Small intestine (tissue), 7 donors: Measurements from ENCODE around the gene C3orf20. TPM values are rescaled to one million over a fixed set of nuclear protein-coding genes. Genes with fewer than 3 reads are reported as not detected.

Source experiments
- DNase-seq, 2 donors: peaks; one replicate each; pipeline versions ENCODE4 v3.0.0 to v3.0.0-alpha.2; 2013
- FAIRE-seq: peaks from 2 replicates; lab custom pipeline; 2012; peaks lifted over from hg19 to GRCh38; lab: Jason Lieb, UNC
- H3K27ac ChIP-seq, 3 donors: one replicate each; pipeline ENCODE4 v1.5.1; 2013; ENCODE audit warnings: low read length in 2 of 3, mild to moderate bottlenecking in 2 of 3, control low read depth in 1 of 3, inconsistent platforms in 1 of 3, low read depth in 1 of 3, moderate library complexity in 1 of 3
- H3K27me3 ChIP-seq, 3 donors: one replicate each; pipeline ENCODE4 v1.6.1; 2013; ENCODE audit warnings: low read length in 3 of 3, inconsistent platforms in 1 of 3; ENCODE audit not compliant: control insufficient read depth in 3 of 3, insufficient read depth in 3 of 3
- H3K36me3 ChIP-seq, 3 donors: one replicate each; pipeline ENCODE4 v1.6.1; 2013; ENCODE audit warnings: low read length in 3 of 3, inconsistent platforms in 1 of 3, low read depth in 1 of 3, mild to moderate bottlenecking in 1 of 3, moderate library complexity in 1 of 3; ENCODE audit not compliant: control insufficient read depth in 3 of 3, insufficient read depth in 2 of 3
- H3K4me1 ChIP-seq, 3 donors: one replicate each; pipeline ENCODE4 v1.6.1; 2013; ENCODE audit warnings: low read length in 2 of 3, inconsistent platforms in 1 of 3, low read depth in 1 of 3, mild to moderate bottlenecking in 1 of 3, moderate library complexity in 1 of 3; ENCODE audit not compliant: control insufficient read depth in 3 of 3, insufficient read depth in 2 of 3
- H3K4me3 ChIP-seq, 3 donors: one replicate each; pipeline ENCODE4 v1.5.1; 2013; ENCODE audit warnings: low read length in 3 of 3, control low read depth in 1 of 3, inconsistent platforms in 1 of 3, low read depth in 1 of 3, mild to moderate bottlenecking in 1 of 3, moderate library complexity in 1 of 3
- H3K9me3 ChIP-seq, 2 donors: one replicate each; pipeline ENCODE4 v1.6.1; 2013; ENCODE audit warnings: low read depth in 1 of 2, low read length in 1 of 2; ENCODE audit not compliant: control insufficient read depth in 2 of 2, insufficient read depth in 1 of 2
- WGBS, 3 donors: extraction: QIAGEN DNeasy Blood & Tissue Kit; methylation state at CpG; one replicate each; pipeline ENCODE4 v1.1.7; 2013; 5-methylcytosine and 5-hydroxymethylcytosine counted together
- polyA plus RNA-seq, 4 donors: library from polyadenylated mRNA; stranded (reverse) in 3 of 4; unstranded in 1 of 4; fragments of 200-250 nt in 3 of 4; fragments of 120-200 nt in 1 of 4; gene quantifications; one replicate each; pipeline versions ENCODE4 v1.2.1 to v1.2.3, GENCODE V29; 2013
- donor health status: healthy with polysubstance abuse.
- donor health status: control.
- donor health status: control.
- donor health status: Bipolar disorder and iron deficiency.
- donor health status: healthy.

The C3orf20 gene
- polyA plus RNA-seq, 4 donors, result 0.01 to 0.07 TPM; not detected in 2

DNA sequence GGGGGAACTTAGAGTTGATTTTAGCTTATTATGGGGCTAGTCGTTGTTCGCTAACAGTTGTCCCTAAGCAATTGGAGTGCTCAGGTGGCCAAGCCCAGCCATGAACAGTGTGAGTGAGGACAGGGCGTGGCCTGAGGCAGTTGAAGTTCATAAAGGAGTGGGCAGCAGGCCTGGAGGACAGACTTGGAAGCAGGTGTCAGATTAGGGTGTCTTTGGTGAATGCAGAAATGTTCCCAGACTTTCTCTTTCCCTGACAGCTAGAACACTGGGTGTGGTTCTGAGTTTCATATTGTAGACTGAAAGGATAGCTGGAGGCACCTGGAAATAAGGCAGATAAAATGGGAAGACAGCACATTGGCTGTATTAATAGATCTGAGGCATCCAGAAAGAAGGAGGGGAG, 84.0 kb downstream of the C3orf20 start:
- no peaks in the 10 kb centered on the region for H3K4me1 ChIP-seq
- H3K27ac ChIP-seq, result no peak overlapping the region
- DNase-seq, result peak in 1 of 2 donors; percentile 29
- no peaks in the 10 kb centered on the region for H3K27me3 ChIP-seq
- no peaks in the 10 kb centered on the region for H3K9me3 ChIP-seq
- WGBS, 3 donors, result 45 to 77% (median 47%) methylated on average over 3 of the region's 3 CpGs
- FAIRE-seq, result no peak
- H3K4me3 ChIP-seq, result no peak overlapping the region
- no peaks in the 10 kb centered on the region for H3K36me3 ChIP-seq

GRCh38 chr3:14760185-14760584, 85.2 kb downstream of the C3orf20 start:
- no peaks in the 10 kb centered on the region for H3K9me3 ChIP-seq
- no peak overlapping the region for H3K27ac ChIP-seq
- no peaks in the 10 kb centered on the region for H3K4me1 ChIP-seq
- H3K27me3 ChIP-seq, result no peaks in the 10 kb centered on the region
- no peaks in the 10 kb centered on the region for H3K36me3 ChIP-seq
- DNase-seq, result no peak
- no peak for FAIRE-seq
- no peak overlapping the region for H3K4me3 ChIP-seq

DNA sequence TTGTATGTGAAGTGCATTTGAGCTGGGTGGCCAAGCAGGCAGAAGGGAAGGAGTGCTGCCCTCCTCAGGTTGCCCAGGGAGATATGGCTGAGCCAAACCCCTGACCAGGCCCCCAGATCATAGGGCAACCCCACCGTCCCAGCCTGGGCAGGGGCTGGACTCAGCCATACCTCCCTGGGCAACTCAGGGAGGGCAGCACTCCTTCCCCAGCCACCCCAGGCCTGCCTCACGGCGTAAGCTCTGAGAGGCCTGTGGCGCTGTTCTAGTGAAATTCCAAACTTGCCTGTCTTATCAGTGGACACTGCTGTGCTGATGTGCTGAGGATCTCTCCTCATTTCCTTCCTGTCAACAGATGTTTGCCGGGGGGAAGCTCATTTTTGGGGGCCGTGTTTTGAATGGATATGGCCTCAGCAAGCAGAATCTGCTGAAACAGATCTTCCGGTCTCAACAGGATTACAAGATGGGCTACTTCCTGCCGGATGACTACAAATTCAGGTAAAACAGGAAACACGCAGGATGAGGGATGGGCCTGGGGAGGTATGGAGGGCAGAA, 86.3 kb downstream of the C3orf20 start:
- Histone ChIP-seq H3K27ac (no peak overlapping the region), H3K27me3 (no peaks in the 10 kb centered on the region), H3K4me1 (no peaks in the 10 kb centered on the region), H3K9me3 (no peaks in the 10 kb centered on the region), H3K36me3 (no peaks in the 10 kb centered on the region), H3K4me3 (no peak overlapping the region)
- 67 to 83% (median 79%) methylated on average over 8 to 9 of the region's 9 CpGs for WGBS, 3 donors
- no peak for DNase-seq
- no peak for FAIRE-seq

- no peaks in the 10 kb centered on the region for H3K27me3 ChIP-seq
- WGBS, 3 donors, result 90 to 97% (median 96%) methylated on average over 2 of the region's 2 CpGs
- no peaks in the 10 kb centered on the region for H3K9me3 ChIP-seq
- no peaks in the 10 kb centered on the region for H3K4me1 ChIP-seq
- no peak overlapping the region for H3K4me3 ChIP-seq
- H3K36me3 ChIP-seq, result no peaks in the 10 kb centered on the region
- H3K27ac ChIP-seq, result no peak overlapping the region
- DNase-seq (no peak), FAIRE-seq (no peak)
These were observed 86.9 kb downstream of the C3orf20 start for GRCh38 chr3:14761866-14762265.

DNA sequence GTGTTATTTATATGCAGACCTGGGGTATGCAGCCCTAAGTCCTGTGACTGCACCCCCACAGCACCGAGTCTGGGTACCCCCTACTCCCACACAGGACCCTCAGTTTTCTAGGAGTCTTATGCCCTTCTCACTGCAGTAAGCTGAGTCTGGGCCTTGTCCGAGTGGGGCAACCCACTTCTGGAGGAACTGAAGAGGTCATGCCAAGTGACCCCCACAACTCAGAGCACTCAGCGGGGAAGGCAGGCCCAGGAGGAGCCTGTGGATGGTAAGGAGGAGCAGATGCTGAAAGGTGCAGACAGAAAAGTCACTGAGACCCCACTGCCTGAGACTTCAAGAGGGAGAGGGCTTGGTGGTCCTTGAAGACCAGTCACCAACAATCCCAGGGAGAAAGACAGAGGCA, 87.8 kb downstream of the C3orf20 start:
- no peaks in the 10 kb centered on the region for H3K27me3 ChIP-seq
- DNase-seq (no peak), FAIRE-seq (no peak)
- H3K9me3 ChIP-seq, result no peaks in the 10 kb centered on the region
- H3K36me3 ChIP-seq, result no peaks in the 10 kb centered on the region
- no peaks in the 10 kb centered on the region for H3K4me1 ChIP-seq
- H3K27ac ChIP-seq, result no peak overlapping the region
- WGBS, 3 donors, result 86 to 97% (median 97%) methylated on average over 3 of the region's 3 CpGs
- no peak overlapping the region for H3K4me3 ChIP-seq

DNA sequence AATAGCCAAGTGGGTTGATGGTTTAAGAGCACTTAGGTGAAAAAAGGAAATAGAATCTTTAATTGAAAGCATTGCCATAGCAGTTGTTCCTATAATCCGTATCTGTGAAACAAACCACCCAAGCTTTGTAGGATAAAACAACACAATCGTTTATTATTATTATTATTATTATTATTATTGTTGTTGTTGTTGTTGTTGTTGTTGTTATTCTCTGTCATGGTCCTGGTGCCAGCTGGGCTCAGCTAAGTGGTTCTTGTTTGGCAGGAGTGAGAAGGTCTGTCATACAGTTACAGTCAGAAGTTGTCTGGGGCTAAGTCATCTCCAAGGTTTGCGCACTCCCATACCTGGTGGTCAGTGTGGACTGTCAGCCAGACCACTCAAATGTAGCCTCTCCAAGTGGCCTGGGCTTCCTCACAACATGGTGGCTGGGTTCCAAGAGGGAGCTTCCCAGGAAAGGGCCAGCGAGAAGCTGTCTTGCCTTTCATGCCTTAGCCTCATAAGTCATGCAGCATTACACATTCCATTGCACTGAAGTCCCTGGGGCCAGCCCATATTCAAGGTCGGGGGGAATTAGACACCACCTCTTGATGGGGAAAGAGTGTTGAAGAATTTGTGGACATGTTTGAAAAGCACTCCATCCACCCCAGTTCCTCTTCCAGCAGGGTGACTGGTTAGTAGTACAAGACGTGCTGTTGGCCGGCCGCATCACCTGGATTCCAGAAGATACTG, 89.6 kb downstream of the C3orf20 start:
- DNase-seq (no peak), FAIRE-seq (no peak)
- Histone ChIP-seq H3K4me1 (no peaks in the 10 kb centered on the region), H3K36me3 (no peaks in the 10 kb centered on the region), H3K27ac (no peak overlapping the region), H3K9me3 (no peaks in the 10 kb centered on the region), H3K27me3 (peaks cover 0 to 3% (median 0%) of the 10 kb centered on the region in 3 donors), H3K4me3 (no peak overlapping the region)
- 87 to 90% (median 88%) methylated on average over 8 of the region's 8 CpGs for WGBS, 3 donors

DNA sequence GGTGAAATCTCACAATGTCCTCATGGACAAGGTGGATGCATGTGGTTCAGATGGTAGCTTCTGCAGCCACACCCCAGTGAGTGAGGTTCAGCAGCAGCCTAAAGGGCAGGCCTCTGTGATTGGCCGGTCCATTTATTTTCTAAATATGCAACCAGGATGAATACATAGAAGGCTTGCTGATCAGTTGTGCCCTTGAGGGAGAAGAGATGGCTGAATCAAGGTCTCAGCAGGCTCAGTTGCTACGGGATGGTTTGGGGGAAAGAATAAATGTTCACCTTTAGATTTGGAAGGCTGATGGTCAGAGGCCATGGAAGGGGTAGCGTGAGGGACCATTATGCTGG, 90.1 kb downstream of the C3orf20 start:
- DNase-seq, result no peak
- 89 to 93% (median 92%) methylated on average over 3 of the region's 3 CpGs for WGBS, 3 donors

DNA sequence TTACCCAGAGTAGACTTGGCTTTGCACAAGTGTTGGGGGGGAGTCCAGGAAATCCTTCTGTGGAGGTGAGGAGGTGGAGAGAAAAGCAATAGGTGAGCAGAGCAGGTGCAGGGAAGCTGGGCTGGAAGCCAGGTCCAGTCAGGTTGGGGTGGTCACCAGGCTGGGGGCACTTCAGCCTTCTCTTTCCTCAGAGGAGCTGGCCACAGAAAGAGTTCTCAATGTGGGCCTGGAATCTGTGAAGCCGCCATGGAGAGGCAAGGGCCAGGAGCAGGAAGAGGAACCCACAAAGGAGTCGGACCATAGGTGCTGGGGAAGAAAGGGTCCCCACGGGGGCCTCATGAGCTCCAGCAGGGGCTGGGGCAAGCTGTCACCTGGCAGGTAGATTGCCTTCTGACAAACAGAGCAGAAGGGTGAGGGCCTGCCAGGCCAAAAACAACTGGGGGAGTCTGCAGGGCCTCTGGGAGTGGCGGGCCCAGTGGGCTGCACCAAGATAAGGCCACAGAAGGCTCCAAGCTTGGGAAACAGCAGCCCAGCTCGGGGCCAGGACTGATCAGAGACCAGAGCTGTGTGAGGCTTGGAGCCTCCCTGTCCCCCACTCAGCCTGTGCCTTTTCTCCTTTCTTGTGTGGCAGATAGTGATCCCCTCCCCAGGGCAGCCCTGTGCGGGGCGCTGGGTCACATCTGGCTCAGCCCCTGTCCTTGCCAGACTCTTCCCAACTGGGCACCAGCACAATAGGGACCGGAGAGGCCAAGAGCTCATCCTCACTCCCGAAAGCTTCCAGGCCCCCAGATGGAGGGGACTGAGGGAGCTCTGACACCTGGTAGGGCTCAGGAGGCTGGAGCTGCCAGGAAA, 90.9 kb downstream of the C3orf20 start:
- DNase-seq (no peak), FAIRE-seq (no peak)
- Histone ChIP-seq H3K27ac (no peak overlapping the region), H3K9me3 (no peaks in the 10 kb centered on the region), H3K36me3 (no peaks in the 10 kb centered on the region), H3K4me3 (no peak overlapping the region), H3K4me1 (no peaks in the 10 kb centered on the region), H3K27me3 (peaks cover 0 to 3% (median 0%) of the 10 kb centered on the region in 3 donors)
- 86 to 90% (median 87%) methylated on average over 8 to 9 of the region's 9 CpGs for WGBS, 3 donors

More for the DNA sequence above, 90.1 kb downstream of the C3orf20 start:
- no peaks in the 10 kb centered on the region for H3K9me3 ChIP-seq
- H3K27ac ChIP-seq, result no peak overlapping the region
- H3K36me3 ChIP-seq, result no peaks in the 10 kb centered on the region
- no peak overlapping the region for H3K4me3 ChIP-seq
- no peak for FAIRE-seq
- no peaks in the 10 kb centered on the region for H3K4me1 ChIP-seq
- H3K27me3 ChIP-seq, result peaks cover 0 to 3% (median 0%) of the 10 kb centered on the region in 3 donors
